ENCODE data around the gene SRSF7.

SRSF7 gene

DNA sequence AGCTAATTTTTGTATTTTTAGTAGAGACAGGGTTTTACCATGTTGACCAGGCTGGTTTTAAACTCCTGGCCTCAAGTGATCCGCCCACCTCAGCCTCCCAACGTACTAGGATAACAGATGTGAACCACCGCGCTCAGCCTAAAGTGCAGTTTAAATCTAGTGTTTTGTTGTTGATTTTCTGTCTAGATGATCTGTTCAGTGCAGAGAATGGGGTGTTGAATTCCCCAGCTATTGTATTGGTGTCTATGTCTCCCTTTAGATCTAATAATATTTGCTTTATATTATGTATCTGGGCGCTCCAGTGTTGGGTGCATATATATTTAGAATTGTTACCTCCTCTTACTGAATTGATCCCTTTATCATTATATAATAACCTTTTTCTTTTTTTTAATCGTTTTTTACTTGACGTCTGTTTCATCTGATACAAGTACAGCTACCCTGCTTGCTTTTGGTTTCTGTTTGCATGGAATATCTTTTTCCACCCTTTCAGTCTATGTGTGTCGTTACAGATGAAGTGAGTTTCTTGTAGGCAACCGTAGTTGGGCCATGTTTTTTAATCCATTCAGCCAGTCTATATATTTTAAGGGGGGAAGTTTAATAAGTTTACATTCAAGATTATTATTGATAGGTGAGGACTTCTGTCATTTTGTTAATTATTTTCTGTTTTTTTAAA, 50.9 kb downstream of the SRSF7 start:
- TF ChIP-seq, protein P1, sequence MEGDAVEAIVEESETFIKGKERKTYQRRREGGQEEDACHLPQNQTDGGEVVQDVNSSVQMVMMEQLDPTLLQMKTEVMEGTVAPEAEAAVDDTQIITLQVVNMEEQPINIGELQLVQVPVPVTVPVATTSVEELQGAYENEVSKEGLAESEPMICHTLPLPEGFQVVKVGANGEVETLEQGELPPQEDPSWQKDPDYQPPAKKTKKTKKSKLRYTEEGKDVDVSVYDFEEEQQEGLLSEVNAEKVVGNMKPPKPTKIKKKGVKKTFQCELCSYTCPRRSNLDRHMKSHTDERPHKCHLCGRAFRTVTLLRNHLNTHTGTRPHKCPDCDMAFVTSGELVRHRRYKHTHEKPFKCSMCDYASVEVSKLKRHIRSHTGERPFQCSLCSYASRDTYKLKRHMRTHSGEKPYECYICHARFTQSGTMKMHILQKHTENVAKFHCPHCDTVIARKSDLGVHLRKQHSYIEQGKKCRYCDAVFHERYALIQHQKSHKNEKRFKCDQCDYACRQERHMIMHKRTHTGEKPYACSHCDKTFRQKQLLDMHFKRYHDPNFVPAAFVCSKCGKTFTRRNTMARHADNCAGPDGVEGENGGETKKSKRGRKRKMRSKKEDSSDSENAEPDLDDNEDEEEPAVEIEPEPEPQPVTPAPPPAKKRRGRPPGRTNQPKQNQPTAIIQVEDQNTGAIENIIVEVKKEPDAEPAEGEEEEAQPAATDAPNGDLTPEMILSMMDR (IDR thresholded peaks at IDR 0.05), result no peak

DNA sequence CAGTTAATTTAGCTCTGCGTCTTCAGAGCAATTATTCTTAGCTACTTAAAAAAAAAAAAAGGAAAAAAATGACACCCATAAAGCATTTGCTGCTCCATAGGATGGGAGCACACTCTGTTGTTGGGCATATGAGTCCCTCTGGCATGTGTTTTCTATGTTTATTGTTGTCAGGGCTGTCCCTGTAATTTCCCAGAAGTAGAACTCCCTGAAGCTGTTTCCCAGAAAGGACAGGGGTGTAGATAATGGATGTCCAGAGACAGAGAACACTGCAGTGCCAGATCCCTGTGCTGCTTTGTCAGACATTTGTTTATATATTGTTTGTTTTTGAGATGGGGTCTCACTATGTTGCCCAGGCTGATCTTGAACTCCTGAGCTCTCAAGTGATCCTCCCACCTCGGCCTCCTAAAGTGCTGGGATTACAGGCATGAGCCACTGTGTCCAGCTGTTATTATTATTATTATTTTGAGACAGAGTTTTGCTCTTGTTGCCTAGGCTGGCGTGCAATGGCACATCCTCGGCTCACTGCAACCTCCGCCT, 52.6 kb downstream of the SRSF7 start:
- TF ChIP-seq, protein P1 (IDR thresholded peaks at IDR 0.05), result no peak

DNA sequence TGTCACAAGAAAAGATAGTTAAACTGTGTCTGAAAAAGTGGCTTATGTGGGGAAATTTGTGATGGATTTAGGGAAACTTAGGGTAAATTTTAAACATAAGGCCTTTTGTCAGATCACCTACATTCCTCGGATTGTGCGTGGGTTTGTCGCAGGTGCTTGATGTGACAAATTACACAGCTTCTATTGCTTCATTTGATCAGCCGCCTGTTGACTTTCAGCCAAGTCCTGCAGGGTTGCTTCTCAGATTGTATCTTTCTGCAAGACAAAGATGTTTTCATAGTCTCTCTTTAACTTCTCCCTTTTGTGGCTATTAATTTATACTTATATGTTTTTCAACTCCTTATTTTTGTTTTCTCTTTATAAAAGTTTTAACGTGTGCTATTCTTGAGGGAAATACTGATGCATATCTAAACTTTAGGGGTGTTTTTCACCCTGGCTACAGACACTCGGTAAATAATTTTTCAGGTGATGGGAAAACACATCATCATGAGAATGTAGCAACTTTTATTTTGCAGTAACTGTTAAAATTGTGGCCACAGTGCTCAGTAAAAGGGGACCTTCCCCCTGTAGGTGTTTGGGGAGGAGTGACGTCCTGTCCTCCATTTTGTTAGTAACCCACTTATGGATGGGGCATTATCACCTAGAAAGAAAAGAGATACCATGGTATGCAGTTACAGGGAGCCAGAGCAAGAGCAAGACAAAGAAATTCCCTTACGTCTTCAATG, 53.9 kb downstream of the SRSF7 start:
- TF ChIP-seq, protein P1 (IDR thresholded peaks at IDR 0.05), result no peak
